Stomach (tissue), 4 donors: ENCODE measurements around the gene SNORC.

Experiments
- CTCF ChIP-seq, 7 experiments: fragments of 450-650 bp in 4 of 7; fragments of 200-600 bp in 3 of 7; sonication (generic) in 3 of 7; IDR thresholded peaks; one replicate each; pipeline ENCODE4 v1.5.1; 2016 to 2019; ENCODE audit warnings: antibody characterized with exemption in 7 of 7, control low read depth in 2 of 7, mild to moderate bottlenecking in 1 of 7
- EP300 ChIP-seq: sonication (generic); formaldehyde crosslinking; IDR thresholded peaks from one replicate; pipeline ENCODE4 v1.6.1; 2017; ENCODE audit warnings: antibody characterized with exemption
- POLR2A ChIP-seq, 4 donors: fragments of 450-650 bp; IDR thresholded peaks; one replicate each; pipeline ENCODE4 v1.6.1; 2016; ENCODE audit warnings: antibody characterized with exemption in 4 of 4, control low read depth in 2 of 4, mild to moderate bottlenecking in 1 of 4, moderate library complexity in 1 of 4
- POLR2AphosphoS5 ChIP-seq, 3 donors: sonication (generic); formaldehyde crosslinking; IDR thresholded peaks; one replicate each; pipeline ENCODE4 v1.6.1; 2016; ENCODE audit warnings: antibody characterized with exemption in 3 of 3

- TF ChIP-seq CTCF (IDR thresholded peaks at IDR 0.05), result no peak
- no peak for TF ChIP-seq POLR2AphosphoS5 (IDR thresholded peaks at IDR 0.05)
- TF ChIP-seq EP300, result no peak
- no peak for TF ChIP-seq POLR2A (IDR thresholded peaks at IDR 0.05)
These were observed 15.3 kb downstream of the SNORC start for GRCh38 chr2:232885264-232885961.
